ENCODE data around the gene OR7C1. TPM values are rescaled to one million over a fixed set of nuclear protein-coding genes. Genes with fewer than 3 reads are reported as not detected.
"Not testable (repeated sequence)": the region's sequence is repeated elsewhere in the genome, so short reads cannot be mapped to it uniquely, and the experiment has no call there.

The OR7C1 gene
- total and polyA plus RNA-seq, 4 experiments from 2014 or later: not detected

DNA sequence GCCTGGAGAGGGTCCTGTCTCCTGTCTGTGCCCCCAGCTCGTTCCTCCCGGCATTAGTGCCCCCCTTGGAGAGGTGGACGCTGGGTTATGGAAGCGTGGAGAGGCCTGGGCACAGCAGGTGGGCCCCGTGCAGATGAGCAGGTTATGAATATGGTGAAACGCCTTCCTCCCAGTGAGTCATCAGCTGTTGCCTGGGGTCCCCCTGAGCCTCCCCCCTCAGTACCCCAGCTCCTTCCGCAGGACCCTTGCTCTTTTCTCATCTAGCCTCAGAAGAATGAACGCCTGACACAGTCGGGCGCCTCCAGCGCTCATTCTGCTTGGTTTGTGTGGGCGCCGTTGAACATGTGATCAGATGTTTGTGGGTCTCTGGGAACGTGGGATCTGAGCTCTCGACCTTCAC is 69.1 kb downstream of the OR7C1 start:
- H3K36me3 ChIP-seq (ENCODE audit: insufficient read depth, low read length); H3K4me1 ChIP-seq (ENCODE audit: insufficient read depth, low read length); H3K27ac ChIP-seq (ENCODE audit: low read depth, low read length); H3K9me3 Mint-ChIP-seq; H3K27ac Mint-ChIP-seq; POLR2A ChIA-PET (ENCODE audit: partially characterized antibody); DNase-seq; intact Hi-C loops (cut with micrococcal nuclease); H3K4me1 Mint-ChIP-seq; H3K4me3 ChIP-seq (ENCODE audit: low read length in 2 of 2); H3K36me3 Mint-ChIP-seq; H3K27me3 ChIP-seq (ENCODE audit: insufficient read depth, low read length); H3K4me3 Mint-ChIP-seq; CTCF ChIA-PET (ENCODE audit: partially characterized antibody); H3K9me3 ChIP-seq (ENCODE audit: control insufficient read depth in 1 of 2, low read length in 2 of 2): not testable (repeated sequence)
- peaks cover 8 to 11% of the 10 kb centered on the region in 2 donors for H3K27me3 Mint-ChIP-seq

DNA sequence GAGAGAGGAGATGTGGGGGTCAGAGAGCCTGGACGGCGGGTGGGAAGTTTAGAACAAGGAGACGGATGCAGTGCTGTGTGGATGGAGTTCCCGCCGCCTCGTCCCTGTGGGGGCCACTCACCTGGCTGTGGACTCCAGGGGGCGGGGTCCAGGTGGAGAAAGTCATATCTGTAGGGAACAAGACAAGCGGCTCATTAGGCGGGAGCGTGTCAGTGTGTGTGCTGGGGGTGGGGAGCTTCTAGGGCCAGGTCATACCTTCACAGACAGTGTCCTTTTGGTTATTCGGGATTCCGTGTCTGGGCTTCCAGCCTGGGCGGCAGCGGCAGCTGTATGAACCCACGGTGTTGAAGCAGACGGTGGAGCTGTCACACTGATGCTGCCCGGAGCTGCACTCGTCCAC is 69.6 kb downstream of the OR7C1 start:
- H3K4me1 Mint-ChIP-seq; H3K36me3 Mint-ChIP-seq; H3K9me3 Mint-ChIP-seq; H3K36me3 ChIP-seq (ENCODE audit: insufficient read depth, low read length); H3K4me3 Mint-ChIP-seq; CTCF ChIA-PET (ENCODE audit: partially characterized antibody); POLR2A ChIA-PET (ENCODE audit: partially characterized antibody); DNase-seq; intact Hi-C loops (cut with micrococcal nuclease); H3K27ac ChIP-seq (ENCODE audit: low read depth, low read length); H3K4me3 ChIP-seq (ENCODE audit: low read length in 2 of 2); H3K9me3 ChIP-seq (ENCODE audit: control insufficient read depth in 1 of 2, low read length in 2 of 2); H3K4me1 ChIP-seq (ENCODE audit: insufficient read depth, low read length); H3K27me3 ChIP-seq (ENCODE audit: insufficient read depth, low read length): not testable (repeated sequence)
- Mint-ChIP-seq H3K27me3 (peaks cover 8 to 11% of the 10 kb centered on the region in 2 donors), H3K27ac (peak overlapping the region in 1 of 7 donors; percentile 10)

DNA sequence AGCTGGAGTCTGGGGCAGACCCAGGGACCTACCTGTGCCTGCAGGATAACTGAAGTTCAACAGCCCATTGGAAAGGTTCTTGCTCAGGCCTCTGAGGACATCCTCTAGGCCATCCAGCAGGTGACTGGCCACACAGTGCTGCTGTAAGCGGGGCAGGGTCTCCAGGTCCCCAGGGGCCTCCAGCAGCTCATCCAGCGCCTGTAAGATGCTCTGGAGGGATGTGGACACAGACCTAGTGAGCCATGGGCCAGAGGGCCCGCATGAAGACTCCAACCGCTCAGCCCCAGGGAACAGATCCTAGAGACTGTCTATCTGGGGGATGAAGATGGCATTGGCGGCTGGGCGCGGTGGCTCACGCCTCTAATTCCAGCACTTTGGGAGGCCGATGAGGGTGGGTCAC is 70.6 kb downstream of the OR7C1 start:
- ChIA-PET CTCF (ENCODE audit: partially characterized antibody) (no interaction called here), POLR2A (ENCODE audit: partially characterized antibody) (no interaction called here)
- Mint-ChIP-seq H3K36me3 (peaks cover 0 to 3% of the 10 kb centered on the region in 2 donors), H3K27ac (no peak overlapping the region), H3K4me1 (peaks cover 0 to 1% (median 0%) of the 10 kb centered on the region in 4 donors), H3K9me3 (peaks cover 0 to 5% (median under 1%) of the 10 kb centered on the region in 8 donors), H3K4me3 (no peak overlapping the region), H3K27me3 (peaks cover 7% of the 10 kb centered on the region in 2 donors)
- intact Hi-C loops (cut with micrococcal nuclease): no loop called here
- DNase-seq: no peak
- Histone ChIP-seq H3K4me3 (ENCODE audit: low read length in 2 of 2) (no peak overlapping the region), H3K36me3 (ENCODE audit: insufficient read depth, low read length) (no peaks in the 10 kb centered on the region), H3K4me1 (ENCODE audit: insufficient read depth, low read length) (no peaks in the 10 kb centered on the region), H3K27ac (ENCODE audit: low read depth, low read length) (no peak overlapping the region), H3K27me3 (ENCODE audit: insufficient read depth, low read length) (no peaks in the 10 kb centered on the region), H3K9me3 (ENCODE audit: control insufficient read depth in 1 of 2, low read length in 2 of 2) (no peaks in the 10 kb centered on the region)

DNA sequence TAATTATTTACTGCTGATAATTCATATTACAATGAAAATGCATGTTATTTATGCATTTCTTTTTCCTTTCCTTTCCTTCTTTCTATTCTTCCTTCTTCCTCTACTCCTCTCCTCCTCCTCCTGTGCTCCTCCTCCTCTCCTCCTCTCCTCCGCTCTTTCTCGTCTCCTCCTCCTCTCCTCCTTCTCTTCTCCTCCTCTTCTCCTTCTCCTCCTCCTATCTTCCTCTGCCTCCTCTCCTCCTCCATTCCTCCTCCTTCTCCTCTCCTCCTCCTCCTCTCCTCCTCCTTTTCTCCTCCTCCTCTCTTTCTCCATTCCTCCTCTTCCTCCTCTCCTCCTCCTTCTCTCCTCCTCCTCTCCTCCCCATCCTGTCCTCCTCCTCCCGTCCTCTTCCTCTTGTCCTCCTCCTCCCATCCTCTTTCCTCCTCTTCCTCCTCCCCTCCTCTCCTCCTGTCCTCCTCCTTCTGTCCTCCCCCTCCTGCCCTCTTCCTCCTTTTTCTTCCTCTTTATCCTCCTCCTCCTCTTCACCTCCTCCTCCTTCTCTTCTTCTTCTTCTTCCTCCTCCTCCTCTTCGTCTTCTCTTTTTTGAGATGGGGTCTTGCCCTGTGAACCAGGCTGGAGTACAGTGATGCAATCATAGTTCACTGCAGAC is 71.4 kb downstream of the OR7C1 start:
- Mint-ChIP-seq H3K9me3 (peaks cover 0 to 5% (median under 1%) of the 10 kb centered on the region in 8 donors), H3K27me3 (peaks cover 7% of the 10 kb centered on the region in 2 donors), H3K36me3 (peaks cover 0 to 3% of the 10 kb centered on the region in 2 donors), H3K27ac (no peak overlapping the region), H3K4me3 (no peak overlapping the region), H3K4me1 (peaks cover 0 to 1% (median 0%) of the 10 kb centered on the region in 4 donors)
- no peak overlapping the region for H3K4me3 ChIP-seq (ENCODE audit: low read length in 2 of 2)
- H3K27ac ChIP-seq (ENCODE audit: low read depth, low read length): no peak overlapping the region
- ChIA-PET POLR2A (ENCODE audit: partially characterized antibody) (no interaction called here), CTCF (ENCODE audit: partially characterized antibody) (no interaction called here)
- no peaks in the 10 kb centered on the region for H3K36me3 ChIP-seq (ENCODE audit: insufficient read depth, low read length)
- no peaks in the 10 kb centered on the region for H3K4me1 ChIP-seq (ENCODE audit: insufficient read depth, low read length)
- H3K27me3 ChIP-seq (ENCODE audit: insufficient read depth, low read length): no peaks in the 10 kb centered on the region
- no peak for DNase-seq
- H3K9me3 ChIP-seq (ENCODE audit: control insufficient read depth in 1 of 2, low read length in 2 of 2): no peaks in the 10 kb centered on the region
- intact Hi-C loops (cut with micrococcal nuclease): no loop called here

DNA sequence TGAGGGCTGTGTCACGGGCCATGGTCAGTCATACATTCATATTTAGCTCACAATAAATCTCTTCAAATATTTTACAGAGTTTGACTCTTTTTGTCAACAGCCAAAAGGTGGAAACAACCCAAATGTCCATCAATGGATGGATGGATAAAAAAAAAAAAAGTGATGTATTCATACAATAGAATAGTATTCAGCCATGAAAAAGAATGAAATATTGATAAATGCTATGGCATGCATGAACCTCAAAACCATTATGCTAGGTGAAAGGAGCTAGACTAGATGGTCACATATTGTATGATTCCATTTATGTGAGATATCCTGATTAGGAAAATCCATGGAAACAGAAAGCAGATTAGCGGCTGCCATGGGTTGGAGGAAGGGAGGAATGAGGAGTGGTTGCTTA is 72.9 kb downstream of the OR7C1 start:
- Mint-ChIP-seq H3K9me3 (peaks cover 0 to 5% (median under 1%) of the 10 kb centered on the region in 8 donors), H3K36me3 (peaks cover 0 to 3% of the 10 kb centered on the region in 2 donors), H3K27ac (no peak overlapping the region), H3K27me3 (peaks cover 7% of the 10 kb centered on the region in 2 donors), H3K4me1 (peaks cover 0 to 1% (median 0%) of the 10 kb centered on the region in 4 donors), H3K4me3 (no peak overlapping the region)
- no peaks in the 10 kb centered on the region for H3K27me3 ChIP-seq (ENCODE audit: insufficient read depth, low read length)
- ChIA-PET POLR2A (ENCODE audit: partially characterized antibody) (no interaction called here), CTCF (ENCODE audit: partially characterized antibody) (no interaction called here)
- H3K4me1 ChIP-seq (ENCODE audit: insufficient read depth, low read length): no peaks in the 10 kb centered on the region
- H3K36me3 ChIP-seq (ENCODE audit: insufficient read depth, low read length): no peaks in the 10 kb centered on the region
- H3K27ac ChIP-seq (ENCODE audit: low read depth, low read length): no peak overlapping the region
- no peak overlapping the region for H3K4me3 ChIP-seq (ENCODE audit: low read length in 2 of 2)
- no peak for DNase-seq
- intact Hi-C loops (cut with micrococcal nuclease): no loop called here
- no peaks in the 10 kb centered on the region for H3K9me3 ChIP-seq (ENCODE audit: control insufficient read depth in 1 of 2, low read length in 2 of 2)

DNA sequence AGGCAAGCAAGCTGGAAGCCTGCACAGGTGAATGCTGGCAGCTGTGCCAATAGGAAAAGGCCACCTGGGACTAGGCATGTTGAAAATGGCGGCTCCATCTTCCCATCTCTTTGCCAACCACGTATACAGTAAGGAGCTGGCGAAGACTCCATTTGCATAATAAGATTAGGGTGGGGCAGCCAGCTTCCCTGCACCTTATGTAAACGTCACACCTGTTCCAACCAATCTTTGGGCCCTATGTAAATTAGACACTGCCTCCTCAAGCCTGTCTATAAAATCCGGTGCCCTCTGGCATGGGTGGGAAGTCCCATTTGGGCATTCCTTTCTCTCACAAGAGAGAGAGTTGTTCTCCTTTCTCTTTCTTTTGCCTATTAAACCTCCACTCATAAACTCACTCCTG is 73.4 kb downstream of the OR7C1 start:
- H3K36me3 Mint-ChIP-seq: peaks cover 0 to 3% of the 10 kb centered on the region in 2 donors
- ChIA-PET POLR2A (ENCODE audit: partially characterized antibody) (no interaction called here), CTCF (ENCODE audit: partially characterized antibody) (no interaction called here)
- Histone ChIP-seq H3K27me3 (ENCODE audit: insufficient read depth, low read length) (no peaks in the 10 kb centered on the region), H3K4me1 (ENCODE audit: insufficient read depth, low read length) (no peaks in the 10 kb centered on the region), H3K9me3 (ENCODE audit: control insufficient read depth in 1 of 2, low read length in 2 of 2) (no peaks in the 10 kb centered on the region), H3K36me3 (ENCODE audit: insufficient read depth, low read length) (no peaks in the 10 kb centered on the region), H3K4me3 (ENCODE audit: low read length in 2 of 2) (no peak overlapping the region), H3K27ac (ENCODE audit: low read depth, low read length) (no peak overlapping the region)
- no peak overlapping the region for H3K27ac Mint-ChIP-seq
- peaks cover 0 to 5% (median under 1%) of the 10 kb centered on the region in 8 donors for H3K9me3 Mint-ChIP-seq
- intact Hi-C loops (cut with micrococcal nuclease): no loop called here
- peaks cover 0 to 1% (median 0%) of the 10 kb centered on the region in 4 donors for H3K4me1 Mint-ChIP-seq
- peaks cover 7% of the 10 kb centered on the region in 2 donors for H3K27me3 Mint-ChIP-seq
- no peak overlapping the region for H3K4me3 Mint-ChIP-seq
- no peak for DNase-seq

DNA sequence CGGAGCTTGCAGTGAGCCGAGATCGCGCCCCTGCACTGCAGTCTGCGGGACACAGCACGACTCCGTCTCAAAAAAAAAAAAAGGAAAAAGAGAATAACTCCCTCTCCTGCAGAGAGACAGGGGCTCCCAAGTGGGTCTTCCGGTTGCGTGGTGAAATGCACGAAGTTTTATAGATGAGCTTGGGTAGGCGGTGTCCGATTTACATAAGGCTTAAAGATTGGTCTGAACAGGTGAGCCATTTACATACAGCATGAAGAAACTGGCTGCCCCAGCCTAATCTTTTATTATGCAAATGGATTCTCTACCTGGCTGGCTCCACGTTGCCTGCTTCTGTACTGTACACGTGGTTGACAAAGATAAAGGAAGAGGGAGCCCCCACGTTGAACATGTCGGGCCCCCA is 76.2 kb downstream of the OR7C1 start:
- no peaks in the 10 kb centered on the region for H3K4me1 ChIP-seq (ENCODE audit: insufficient read depth, low read length)
- H3K4me3 ChIP-seq (ENCODE audit: low read length in 2 of 2): no peak overlapping the region
- POLR2A ChIA-PET (ENCODE audit: partially characterized antibody): no interaction called here
- H3K9me3 ChIP-seq (ENCODE audit: control insufficient read depth in 1 of 2, low read length in 2 of 2): no peaks in the 10 kb centered on the region
- peaks cover 3 to 5% of the 10 kb centered on the region in 2 donors for H3K27me3 Mint-ChIP-seq
- H3K27ac ChIP-seq (ENCODE audit: low read depth, low read length): no peak overlapping the region
- CTCF ChIA-PET (ENCODE audit: partially characterized antibody): no interaction called here
- H3K4me1 Mint-ChIP-seq: no peaks in the 10 kb centered on the region
- intact Hi-C loops (cut with micrococcal nuclease): no loop called here
- no peaks in the 10 kb centered on the region for H3K36me3 Mint-ChIP-seq
- no peak overlapping the region for H3K27ac Mint-ChIP-seq
- H3K27me3 ChIP-seq (ENCODE audit: insufficient read depth, low read length): no peaks in the 10 kb centered on the region
- no peak overlapping the region for H3K4me3 Mint-ChIP-seq
- no peak for DNase-seq
- peaks cover 0 to 5% (median under 1%) of the 10 kb centered on the region in 8 donors for H3K9me3 Mint-ChIP-seq
- H3K36me3 ChIP-seq (ENCODE audit: insufficient read depth, low read length): no peaks in the 10 kb centered on the region

DNA sequence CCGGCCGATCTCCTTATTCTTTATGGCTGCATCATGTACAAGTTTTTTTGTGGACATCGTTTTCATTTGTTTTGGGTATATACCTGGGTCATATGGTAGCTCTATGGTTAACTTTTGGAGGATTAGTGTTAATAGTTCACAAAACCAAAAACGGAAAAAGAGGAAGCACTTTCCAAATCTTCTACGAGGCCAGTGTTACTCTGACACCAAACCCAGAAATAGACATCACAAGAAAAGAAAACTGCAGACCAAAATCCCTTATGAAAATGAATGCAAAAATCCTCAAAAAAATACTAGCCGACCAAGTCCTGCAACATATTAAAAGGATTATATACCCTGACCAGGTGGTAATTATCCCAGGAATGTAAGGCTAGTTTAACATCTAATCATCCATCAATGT is 86.4 kb downstream of the OR7C1 start:
- no peaks in the 10 kb centered on the region for H3K36me3 Mint-ChIP-seq
- H3K27me3 ChIP-seq (ENCODE audit: insufficient read depth, low read length): no peaks in the 10 kb centered on the region
- H3K4me1 ChIP-seq (ENCODE audit: insufficient read depth, low read length): no peaks in the 10 kb centered on the region
- intact Hi-C loops (cut with micrococcal nuclease): no loop called here
- no peaks in the 10 kb centered on the region for H3K27me3 Mint-ChIP-seq
- ChIA-PET POLR2A (ENCODE audit: partially characterized antibody) (no interaction called here), CTCF (ENCODE audit: partially characterized antibody) (no interaction called here)
- H3K4me3 ChIP-seq (ENCODE audit: low read length in 2 of 2): no peak overlapping the region
- H3K4me1 Mint-ChIP-seq: no peaks in the 10 kb centered on the region
- H3K9me3 ChIP-seq (ENCODE audit: control insufficient read depth in 1 of 2, low read length in 2 of 2): no peaks in the 10 kb centered on the region
- H3K27ac Mint-ChIP-seq: no peak overlapping the region
- no peak overlapping the region for H3K27ac ChIP-seq (ENCODE audit: low read depth, low read length)
- no peak for DNase-seq
- H3K36me3 ChIP-seq (ENCODE audit: insufficient read depth, low read length): no peaks in the 10 kb centered on the region
- H3K4me3 Mint-ChIP-seq: no peak overlapping the region
- peaks cover 0 to 2% (median 0%) of the 10 kb centered on the region in 8 donors for H3K9me3 Mint-ChIP-seq

Data from CD4-positive, alpha-beta memory T cell (primary cell).